GM23248 (cell line): ENCODE data around the gene KDM2A.

Source experiments
- EZH2 ChIP-seq: fragments of 200-600 bp; sonication (generic); IDR thresholded peaks from 2 replicates; pipeline ENCODE4 v1.6.1; 2018; ENCODE audit warnings: antibody characterized with exemption, mild to moderate bottlenecking; ENCODE audit not compliant: insufficient read depth, poor library complexity, severe bottlenecking
- EZH2phosphoT487 ChIP-seq: fragments of 200-600 bp; sonication (generic); IDR thresholded peaks from 2 replicates; pipeline ENCODE4 v1.6.1; 2018; ENCODE audit warnings: antibody characterized with exemption, moderate library complexity, mild to moderate bottlenecking, low read depth; ENCODE audit not compliant: insufficient read depth

DNA sequence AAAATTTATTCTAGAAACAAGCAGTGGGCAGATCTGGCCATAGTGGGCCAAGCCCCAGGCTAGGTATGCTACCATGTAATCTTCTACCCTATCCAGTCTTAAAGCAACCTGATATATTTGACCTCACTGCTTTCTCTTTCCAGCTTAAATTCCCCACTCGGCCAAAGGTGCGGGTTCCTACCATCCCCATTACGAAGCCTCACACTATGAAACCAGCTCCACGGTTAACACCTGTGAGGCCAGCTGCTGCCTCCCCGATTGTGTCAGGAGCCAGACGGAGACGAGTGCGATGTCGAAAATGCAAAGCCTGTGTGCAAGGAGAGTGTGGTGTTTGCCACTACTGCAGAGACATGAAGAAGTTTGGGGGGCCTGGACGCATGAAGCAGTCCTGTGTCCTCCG lies 126.0 kb downstream of the KDM2A start:
- no peak for TF ChIP-seq EZH2phosphoT487
- TF ChIP-seq EZH2: no peak
